Nucleus accumbens (tissue), 56 donors: ENCODE data around the gene CELSR2.

Experiments used
- DNase-seq, 56 donors: peaks; one replicate each; lab custom pipeline; 2025; lab: John Stamatoyannopoulos, UW

Gene CELSR2

GRCh38 chr1:109251277-109252166 lies 2.2 kb downstream of the CELSR2 start:
- no peak for DNase-seq

- no peak for DNase-seq
Measured at GRCh38 chr1:109252167-109252892, 3.0 kb downstream of the CELSR2 start.

DNA sequence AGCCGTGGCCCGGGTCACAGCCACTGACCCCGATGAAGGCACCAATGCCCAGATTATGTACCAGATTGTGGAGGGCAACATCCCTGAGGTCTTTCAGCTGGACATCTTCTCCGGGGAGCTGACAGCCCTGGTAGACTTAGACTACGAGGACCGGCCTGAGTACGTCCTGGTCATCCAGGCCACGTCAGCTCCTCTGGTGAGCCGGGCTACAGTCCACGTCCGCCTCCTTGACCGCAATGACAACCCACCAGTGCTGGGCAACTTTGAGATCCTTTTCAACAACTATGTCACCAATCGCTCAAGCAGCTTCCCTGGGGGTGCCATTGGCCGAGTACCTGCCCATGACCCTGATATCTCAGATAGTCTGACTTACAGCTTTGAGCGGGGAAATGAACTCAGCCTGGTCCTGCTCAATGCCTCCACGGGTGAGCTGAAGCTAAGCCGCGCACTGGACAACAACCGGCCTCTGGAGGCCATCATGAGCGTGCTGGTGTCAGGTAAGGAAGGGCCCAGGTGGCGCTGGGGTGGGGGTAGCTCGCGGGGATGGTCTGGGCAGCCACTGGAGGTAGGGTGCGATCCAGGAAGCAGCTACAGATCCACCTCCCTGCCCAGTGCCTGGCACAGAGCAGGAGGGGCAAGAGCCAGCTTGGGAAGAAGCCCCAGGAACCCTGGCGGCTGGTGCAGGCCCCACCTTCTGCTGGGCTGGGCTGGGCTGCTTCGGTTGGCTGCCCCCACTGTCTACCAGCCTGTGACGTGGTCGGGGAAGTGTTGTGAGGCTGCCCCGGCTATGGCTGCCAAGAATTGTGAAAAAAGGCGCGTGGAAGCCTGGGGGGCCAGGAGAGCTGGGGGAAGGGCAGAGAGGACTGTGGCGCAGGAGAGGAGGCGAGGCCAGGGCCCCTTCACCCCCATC lies 3.8 kb downstream of the CELSR2 start:
- DNase-seq: peak in 53 of 56 donors; percentile 31 to 94 (median 84)

GRCh38 chr1:109253803-109254620 lies 4.7 kb downstream of the CELSR2 start:
- peak in 22 of 56 donors; percentile 58 to 79 (median 71) for DNase-seq

DNA sequence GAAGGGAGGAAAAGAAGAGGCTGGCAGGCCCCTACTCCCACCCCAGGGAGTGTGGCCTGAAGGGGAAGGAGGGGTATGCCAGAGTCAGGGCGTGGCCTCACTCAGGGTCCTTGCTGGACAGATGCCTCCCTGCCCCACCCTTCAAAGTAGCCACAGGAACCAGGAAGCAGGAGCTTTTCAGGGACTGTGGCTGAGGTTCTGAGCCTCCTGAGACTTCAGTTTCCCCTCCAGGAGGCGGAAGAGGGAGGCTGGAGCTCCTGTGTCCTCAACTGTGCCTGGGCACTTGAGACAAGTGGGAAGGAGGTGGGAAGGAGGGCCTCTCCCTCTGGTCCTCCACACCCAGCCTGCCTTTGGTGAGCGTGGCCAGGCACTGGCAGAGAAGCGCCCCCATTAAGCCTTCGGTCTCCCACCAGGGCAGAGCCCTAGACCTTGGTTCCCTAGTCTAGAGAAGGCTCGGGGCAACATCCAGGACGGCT lies 5.3 kb downstream of the CELSR2 start:
- DNase-seq: no peak

DNA sequence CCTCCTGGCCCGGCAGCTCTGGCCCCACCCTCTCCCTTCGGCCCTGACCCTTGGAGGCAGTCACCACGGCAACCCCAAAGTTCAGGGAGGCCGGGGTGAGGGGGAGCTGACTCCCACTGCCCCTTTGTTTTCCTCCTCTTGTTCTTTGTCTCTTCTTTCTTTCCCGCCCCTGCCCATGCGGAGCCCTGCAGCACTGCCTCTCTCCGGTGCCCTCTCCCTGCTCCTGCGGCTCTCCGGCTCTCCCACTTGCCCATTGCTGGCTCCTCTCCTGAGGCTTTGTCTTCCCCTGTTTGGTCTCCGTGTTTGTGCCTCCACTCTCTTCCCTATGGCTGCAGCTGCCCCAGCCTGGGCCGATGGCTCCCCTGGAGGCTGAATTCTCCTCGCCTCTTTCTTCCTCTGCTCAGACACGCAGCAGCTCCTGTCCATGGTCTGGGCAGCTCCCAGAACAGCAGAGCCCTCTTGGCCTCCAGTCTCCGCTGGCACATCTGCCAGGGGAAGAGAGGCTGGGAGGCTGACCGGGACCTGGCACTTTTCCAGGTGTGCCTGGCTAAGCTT lies 5.8 kb downstream of the CELSR2 start:
- DNase-seq: peak in 3 of 56 donors; percentile 21 to 39 (median 32)

DNA sequence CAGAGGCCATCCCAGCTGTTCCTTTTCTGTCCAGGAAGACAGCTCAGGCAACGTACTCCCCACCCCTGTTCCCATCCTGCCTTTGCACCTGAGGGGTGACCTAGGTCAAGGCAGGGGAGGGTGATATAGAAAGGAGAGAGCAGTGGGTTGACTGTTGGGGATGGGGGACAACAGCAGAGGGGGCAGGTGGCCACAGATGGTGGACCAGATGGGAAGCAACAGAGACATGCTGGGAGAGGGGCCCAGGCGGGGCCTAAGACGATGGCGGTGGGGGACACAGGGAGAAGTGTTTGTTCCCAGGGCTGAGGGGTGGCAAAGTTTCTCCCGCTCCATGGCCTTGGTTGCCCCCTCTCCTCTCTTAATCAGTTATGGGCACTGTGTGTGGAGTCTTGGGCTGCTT lies 6.3 kb downstream of the CELSR2 start:
- DNase-seq: no peak

DNA sequence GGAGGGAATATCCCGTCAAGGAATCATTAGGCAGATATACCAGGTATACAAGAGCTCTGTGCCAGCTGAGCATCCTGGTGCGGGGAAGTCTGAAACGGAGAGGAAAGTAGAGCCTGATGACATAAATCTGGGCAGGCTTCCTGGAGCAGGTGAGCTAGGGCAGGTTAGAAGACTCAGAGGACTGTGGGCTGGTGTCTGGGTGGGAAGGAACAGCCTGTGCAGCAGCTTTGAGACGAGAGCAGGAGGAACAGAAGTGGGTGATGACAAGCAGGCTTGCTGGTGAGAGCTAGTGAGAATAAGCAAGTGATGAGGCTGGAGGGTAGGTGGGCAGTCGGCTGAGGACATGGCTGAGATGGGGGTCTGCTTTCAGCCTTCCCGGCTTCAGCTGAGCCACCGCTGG lies 6.7 kb downstream of the CELSR2 start:
- peak in 4 of 56 donors; percentile 24 to 50 (median 37) for DNase-seq

- DNase-seq: no peak
Measured at GRCh38 chr1:109256971-109257681, 7.8 kb downstream of the CELSR2 start.

- peak in 1 of 56 donors; percentile 43 for DNase-seq
Measured at GRCh38 chr1:109257682-109258421, 8.5 kb downstream of the CELSR2 start.

DNA sequence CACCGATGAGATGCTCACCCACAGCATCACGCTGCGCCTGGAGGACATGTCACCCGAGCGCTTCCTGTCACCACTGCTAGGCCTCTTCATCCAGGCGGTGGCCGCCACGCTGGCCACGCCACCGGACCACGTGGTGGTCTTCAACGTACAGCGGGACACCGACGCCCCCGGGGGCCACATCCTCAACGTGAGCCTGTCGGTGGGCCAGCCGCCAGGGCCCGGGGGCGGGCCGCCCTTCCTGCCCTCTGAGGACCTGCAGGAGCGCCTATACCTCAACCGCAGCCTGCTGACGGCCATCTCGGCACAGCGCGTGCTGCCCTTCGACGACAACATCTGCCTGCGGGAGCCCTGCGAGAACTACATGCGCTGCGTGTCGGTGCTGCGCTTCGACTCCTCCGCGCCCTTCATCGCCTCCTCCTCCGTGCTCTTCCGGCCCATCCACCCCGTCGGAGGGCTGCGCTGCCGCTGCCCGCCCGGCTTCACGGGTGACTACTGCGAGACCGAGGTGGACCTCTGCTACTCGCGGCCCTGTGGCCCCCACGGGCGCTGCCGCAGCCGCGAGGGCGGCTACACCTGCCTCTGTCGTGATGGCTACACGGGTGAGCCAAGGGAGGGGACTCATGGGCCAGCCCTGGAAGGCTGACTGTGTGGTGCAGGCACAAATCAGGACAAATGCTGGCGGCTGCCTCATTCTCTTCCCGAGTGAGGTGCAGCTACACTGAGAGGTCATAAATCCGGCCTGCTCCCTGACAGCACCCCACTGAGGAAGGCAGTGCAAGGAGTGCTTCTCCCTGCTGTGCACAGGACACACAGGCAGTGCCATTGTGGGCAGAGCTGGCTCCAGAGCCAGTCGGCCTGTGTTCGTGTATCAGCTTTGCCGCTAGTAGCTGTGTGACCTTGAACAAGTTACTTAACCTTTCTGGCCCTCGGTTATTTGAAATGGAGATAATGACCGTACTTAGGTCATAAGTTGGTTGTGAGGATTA lies 9.4 kb downstream of the CELSR2 start:
- no peak for DNase-seq

DNA sequence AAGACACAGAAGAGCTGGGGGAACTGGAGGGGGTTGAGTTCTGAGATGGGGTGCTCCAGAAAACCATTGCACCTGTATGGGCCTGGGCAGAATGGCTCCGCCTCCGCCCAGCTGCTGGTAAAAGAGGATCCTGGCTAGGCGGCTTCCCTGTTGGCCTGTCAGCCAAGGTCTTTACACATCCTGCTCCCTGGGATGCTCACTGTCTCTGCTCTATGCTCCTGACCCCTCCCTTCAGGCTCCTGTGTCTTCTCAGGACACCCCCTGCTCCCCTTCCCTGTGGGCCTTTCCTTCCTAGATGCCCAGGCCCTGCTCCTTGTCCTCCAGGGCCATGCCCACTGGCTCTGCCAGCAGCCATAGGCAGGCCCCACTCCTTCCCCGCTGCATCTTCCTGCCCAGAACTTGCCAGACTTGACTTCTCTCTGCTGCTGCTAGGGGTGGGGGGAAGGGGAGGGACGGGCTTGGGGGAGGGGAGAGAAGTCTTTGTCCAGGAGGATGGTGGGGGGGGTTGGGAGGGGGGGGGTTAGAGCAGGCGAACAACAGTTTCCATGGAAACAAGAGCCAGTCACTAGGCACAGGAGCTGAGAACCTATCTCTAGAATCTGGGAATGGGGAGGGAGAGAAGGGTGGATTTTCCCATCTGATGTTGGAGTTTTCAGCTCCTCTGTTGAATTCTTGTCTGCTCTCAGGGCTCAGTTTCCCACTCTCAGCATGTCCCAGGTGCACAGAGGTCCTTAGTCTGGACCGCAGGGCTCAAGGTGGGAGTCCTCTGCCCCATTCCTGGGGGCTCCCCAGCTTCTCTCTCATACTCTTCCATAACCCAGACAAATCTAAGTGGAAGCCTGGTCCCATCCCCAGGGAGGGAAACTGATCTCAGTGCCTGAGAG lies 10.6 kb downstream of the CELSR2 start:
- DNase-seq: peak in 2 of 56 donors; percentile 20 to 32

- DNase-seq: no peak
Measured at GRCh38 chr1:109261006-109261405, 11.7 kb downstream of the CELSR2 start.

DNA sequence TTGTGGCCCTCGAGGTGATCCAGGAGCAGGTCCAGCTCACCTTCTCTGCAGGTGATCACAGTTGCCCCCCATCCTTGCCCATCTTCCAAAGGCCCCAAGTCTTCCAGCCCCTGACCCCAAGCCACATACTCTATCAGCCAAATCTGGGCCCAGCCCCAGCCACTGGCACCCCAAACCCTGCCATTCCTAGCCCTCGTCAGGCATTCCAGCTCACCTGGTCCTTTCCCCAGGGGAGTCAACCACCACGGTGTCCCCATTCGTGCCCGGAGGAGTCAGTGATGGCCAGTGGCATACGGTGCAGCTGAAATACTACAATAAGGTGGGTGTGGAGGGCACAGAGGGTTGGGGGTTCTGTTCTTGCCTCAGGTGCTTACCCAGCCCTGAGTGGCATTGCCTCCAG lies 12.2 kb downstream of the CELSR2 start:
- no peak for DNase-seq

GRCh38 chr1:109262231-109263055 lies 13.1 kb downstream of the CELSR2 start:
- DNase-seq: no peak
